Measurements from ENCODE around the gene WDR53. TPM values are rescaled to one million over a fixed set of nuclear protein-coding genes. Genes with fewer than 3 reads are reported as not detected.
A peak's percentile ranks its signal among the peaks of the same experiment; 100 is the strongest.
"Not testable (repeated sequence)": the region's sequence is repeated elsewhere in the genome, so short reads cannot be mapped to it uniquely, and the experiment has no call there.

WDR53 gene
- total RNA-seq, 4 donors from 2014 or later: 3.1 to 9.7 (median 7.7) TPM

DNA sequence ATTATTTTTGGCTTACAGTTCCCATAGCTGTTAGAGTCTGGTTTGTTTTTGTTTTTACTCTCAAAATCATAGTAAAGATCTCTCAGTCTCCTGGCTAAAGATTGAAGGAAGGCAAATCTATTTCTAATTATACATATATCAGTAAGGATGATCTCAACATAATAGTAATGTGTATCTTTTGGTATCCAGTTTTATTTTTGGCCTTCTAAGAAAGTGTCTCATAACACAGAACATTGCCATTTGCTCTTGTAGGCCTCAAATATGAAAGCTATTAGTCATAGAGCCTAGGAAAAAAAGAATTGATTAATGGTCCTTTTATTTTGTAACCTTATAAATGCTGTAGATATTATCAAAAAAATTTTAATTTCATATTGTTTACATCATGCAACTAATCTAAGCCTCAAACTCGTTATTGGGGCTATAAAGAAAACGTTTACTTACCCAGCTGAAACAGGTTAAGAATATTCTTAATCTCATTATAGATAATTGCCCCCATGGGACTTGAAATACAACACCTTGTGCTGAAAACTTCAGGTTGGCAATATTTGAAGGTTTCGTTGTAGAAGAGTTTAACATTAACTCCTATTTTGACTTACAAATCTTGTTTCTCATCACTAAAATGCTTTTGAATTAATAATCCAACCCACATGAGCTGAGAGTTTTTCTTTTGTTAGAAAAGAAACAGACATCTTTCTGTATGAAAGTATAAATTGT is 16.8 kb upstream of the WDR53 start:
- Histone ChIP-seq H3K27ac (no peak overlapping the region), H3K9me3 (no peaks in the 10 kb centered on the region), H3K4me1 (no peaks in the 10 kb centered on the region), H3K36me3 (peaks cover 21% of the 10 kb centered on the region), H3K4me3 (no peak overlapping the region), H3K27me3 (no peaks in the 10 kb centered on the region)
- no peak for DNase-seq (ENCODE audit: low spot score in 2 of 2)
- TF ChIP-seq EP300 (IDR thresholded peaks at IDR 0.05) (no peak), POLR2A (IDR thresholded peaks at IDR 0.05) (no peak)
- WGBS: 80% methylated on average over 3 of the region's 3 CpGs

DNA sequence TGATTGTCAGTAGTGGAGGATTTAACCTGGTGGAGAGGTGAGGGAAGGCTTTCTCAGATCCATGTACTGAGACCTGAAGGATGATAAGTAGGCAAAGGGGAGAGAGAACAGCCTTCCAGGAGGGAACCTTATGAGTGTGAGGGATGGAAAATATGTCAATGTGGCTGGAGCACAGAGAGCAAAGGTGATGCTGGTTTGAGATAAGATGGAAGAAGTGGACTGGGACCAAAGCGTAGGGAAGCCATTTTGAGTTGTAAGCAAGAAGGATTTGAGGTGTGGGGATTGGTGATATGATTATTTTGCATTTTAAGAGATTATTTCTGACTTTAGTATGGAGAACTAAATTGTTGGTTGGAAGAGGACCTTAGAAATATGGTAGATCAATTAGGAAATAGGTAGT is 4.0 kb upstream of the WDR53 start:
- Histone ChIP-seq H3K4me1 (peaks cover 36% of the 10 kb centered on the region), H3K27ac (no peak overlapping the region), H3K27me3 (no peaks in the 10 kb centered on the region), H3K4me3 (no peak overlapping the region), H3K9me3 (no peaks in the 10 kb centered on the region), H3K36me3 (no peaks in the 10 kb centered on the region)
- no peak for DNase-seq (ENCODE audit: low spot score in 2 of 2)
- TF ChIP-seq EP300 (IDR thresholded peaks at IDR 0.05): no peak
- TF ChIP-seq POLR2A (IDR thresholded peaks at IDR 0.05): no peak
- no peak for TF ChIP-seq CTCF (IDR thresholded peaks at IDR 0.05)
- TF ChIP-seq POLR2AphosphoS5 (IDR thresholded peaks at IDR 0.05): no peak
- WGBS: 97% methylated on average over 1 of the region's 1 CpG

DNA sequence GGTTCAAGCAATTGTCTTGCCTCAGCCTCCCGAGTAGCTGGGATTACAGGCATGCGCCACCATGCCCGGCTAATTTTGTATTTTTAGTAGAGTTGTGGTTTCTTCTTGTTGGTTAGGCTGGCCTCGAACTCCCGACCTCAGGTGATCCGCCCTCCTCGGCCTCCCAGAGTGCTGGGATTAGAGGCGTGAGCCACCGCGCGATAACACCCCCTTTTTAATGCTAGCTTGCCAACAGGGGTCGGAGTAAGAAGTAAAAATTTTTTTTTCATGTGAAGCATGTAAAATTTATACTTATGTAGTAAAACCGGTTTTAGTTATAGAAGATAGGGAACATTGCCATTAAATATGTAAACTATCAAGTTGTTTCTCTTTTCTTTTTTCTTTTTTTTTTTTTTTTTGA is 2.0 kb upstream of the WDR53 start:
- H3K4me3 ChIP-seq; DNase-seq (ENCODE audit: low spot score in 2 of 2); H3K36me3 ChIP-seq; H3K27ac ChIP-seq; H3K9me3 ChIP-seq; H3K27me3 ChIP-seq: not testable (repeated sequence)
- peaks cover 43% of the 10 kb centered on the region for H3K4me1 ChIP-seq
- WGBS: 70% methylated on average over 13 of the region's 13 CpGs

DNA sequence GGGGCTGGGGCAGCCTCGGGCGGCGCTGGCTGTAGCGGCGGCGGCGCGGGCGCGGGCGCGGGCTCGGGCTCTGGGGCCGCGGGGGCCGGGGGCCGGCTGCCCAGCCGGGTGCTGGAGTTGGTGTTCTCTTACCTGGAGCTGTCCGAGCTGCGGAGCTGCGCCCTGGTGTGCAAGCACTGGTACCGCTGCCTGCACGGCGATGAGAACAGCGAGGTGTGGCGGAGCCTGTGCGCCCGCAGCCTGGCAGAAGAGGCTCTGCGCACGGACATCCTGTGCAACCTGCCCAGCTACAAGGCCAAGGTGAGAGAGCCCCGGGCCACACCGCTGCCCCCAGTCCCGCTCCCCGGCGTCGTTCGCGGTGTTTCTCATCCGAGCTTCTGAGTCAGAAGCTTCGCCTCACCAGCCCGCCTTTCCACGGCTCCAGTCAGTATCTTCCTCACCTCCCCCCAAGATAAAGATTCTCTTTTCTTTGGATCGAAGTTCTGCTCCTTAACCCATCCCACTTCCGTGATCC is 706 bp upstream of the WDR53 start:
- WGBS: 2% methylated on average over 14 of the region's 44 CpGs
- peaks cover 43% of the 10 kb centered on the region for H3K4me1 ChIP-seq

GRCh38 chr3:196563721-196564225 is 4.6 kb downstream of the WDR53 start:
- H3K9me3 ChIP-seq: no peaks in the 10 kb centered on the region
- DNase-seq (ENCODE audit: low spot score in 2 of 2): no peak
- H3K36me3 ChIP-seq: peaks cover 11% of the 10 kb centered on the region
- no peak overlapping the region for H3K4me3 ChIP-seq
- TF ChIP-seq POLR2AphosphoS5 (IDR thresholded peaks at IDR 0.05) (no peak), EP300 (IDR thresholded peaks at IDR 0.05) (no peak), CTCF (IDR thresholded peaks at IDR 0.05) (no peak), POLR2A (IDR thresholded peaks at IDR 0.05) (no peak)
- 82% methylated on average over 9 of the region's 9 CpGs for WGBS
- H3K27me3 ChIP-seq: no peaks in the 10 kb centered on the region
- peaks cover 13% of the 10 kb centered on the region for H3K4me1 ChIP-seq
- H3K27ac ChIP-seq: no peak overlapping the region

More for the DNA sequence above, 706 bp upstream of the WDR53 start:
- peak overlapping the region; percentile 91 for H3K27ac ChIP-seq
- H3K4me3 ChIP-seq: peak overlapping the region; percentile 95
- no peaks in the 10 kb centered on the region for H3K27me3 ChIP-seq
- no peaks in the 10 kb centered on the region for H3K36me3 ChIP-seq
- peak in 1 of 2 donors; percentile 67 for DNase-seq (ENCODE audit: low spot score in 2 of 2)
- no peak for TF ChIP-seq CTCF (IDR thresholded peaks at IDR 0.05)
- no peak for TF ChIP-seq EP300 (IDR thresholded peaks at IDR 0.05)
- H3K9me3 ChIP-seq: no peaks in the 10 kb centered on the region

DNA sequence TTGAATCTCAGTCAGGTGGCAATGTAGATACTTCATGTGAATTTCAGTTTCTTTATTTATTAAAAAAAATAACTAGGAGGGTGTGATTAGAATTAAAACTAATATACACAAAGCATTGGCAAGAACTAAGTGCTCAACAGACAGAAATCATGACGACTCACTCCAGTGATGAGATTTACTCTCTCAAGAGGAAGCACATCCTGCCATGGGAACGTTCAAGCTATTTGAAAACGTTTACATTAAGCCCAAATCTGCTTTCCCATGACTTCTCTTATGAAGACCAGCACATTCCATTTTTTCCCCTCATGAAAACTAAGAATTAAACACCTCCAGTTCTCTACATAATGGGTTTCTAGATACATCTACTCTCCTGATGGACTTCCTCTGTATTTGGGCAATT is 8.5 kb downstream of the WDR53 start:
- no peak for DNase-seq (ENCODE audit: low spot score in 2 of 2)
- Histone ChIP-seq H3K27me3 (no peaks in the 10 kb centered on the region), H3K4me3 (no peak overlapping the region), H3K27ac (no peak overlapping the region), H3K9me3 (no peaks in the 10 kb centered on the region), H3K4me1 (no peaks in the 10 kb centered on the region), H3K36me3 (peaks cover 11% of the 10 kb centered on the region)
- WGBS: 62% methylated on average over 3 of the region's 3 CpGs
- no peak for TF ChIP-seq POLR2A (IDR thresholded peaks at IDR 0.05)
- TF ChIP-seq EP300 (IDR thresholded peaks at IDR 0.05): no peak
- no peak for TF ChIP-seq CTCF (IDR thresholded peaks at IDR 0.05)
- TF ChIP-seq POLR2AphosphoS5 (IDR thresholded peaks at IDR 0.05): no peak

All from suprapubic skin (tissue), 4 donors.